Fibroblast of skin of abdomen (primary cell): ENCODE measurements around the gene MFAP1. TPM values are rescaled to one million over a fixed set of nuclear protein-coding genes. Genes with fewer than 3 reads are reported as not detected.
"Not testable (repeated sequence)": the region's sequence is repeated elsewhere in the genome, so short reads cannot be mapped to it uniquely, and the experiment has no call there.

Experiments used
- DNase-seq: peaks from one replicate; pipeline ENCODE4 v3.0.0-alpha.2; 2013
- polyA plus RNA-seq, 2 experiments: library from polyadenylated mRNA; unstranded; fragments of 120-200 nt; gene quantifications; one replicate each; pipeline ENCODE4 v1.2.1, GENCODE V29; 2013; ENCODE audit not compliant: insufficient read length in 2 of 2

MFAP1 gene
- polyA plus RNA-seq (2013, experiment 1 of 2; ENCODE audit: insufficient read length), result 36.3 TPM
- polyA plus RNA-seq (2013, experiment 2 of 2; ENCODE audit: insufficient read length), result 33.4 TPM

GRCh38 chr15:43824302-43825246 is at the start of gene MFAP1:
Gene MFAP1 (minus strand): TSS chr15:43824690. CDS start chr15:43824569, 121 bp downstream.
- DNase-seq, result peak; percentile 98

- no peak for DNase-seq
These were observed 49.2 kb upstream of the MFAP1 start for GRCh38 chr15:43873651-43874050.

DNA sequence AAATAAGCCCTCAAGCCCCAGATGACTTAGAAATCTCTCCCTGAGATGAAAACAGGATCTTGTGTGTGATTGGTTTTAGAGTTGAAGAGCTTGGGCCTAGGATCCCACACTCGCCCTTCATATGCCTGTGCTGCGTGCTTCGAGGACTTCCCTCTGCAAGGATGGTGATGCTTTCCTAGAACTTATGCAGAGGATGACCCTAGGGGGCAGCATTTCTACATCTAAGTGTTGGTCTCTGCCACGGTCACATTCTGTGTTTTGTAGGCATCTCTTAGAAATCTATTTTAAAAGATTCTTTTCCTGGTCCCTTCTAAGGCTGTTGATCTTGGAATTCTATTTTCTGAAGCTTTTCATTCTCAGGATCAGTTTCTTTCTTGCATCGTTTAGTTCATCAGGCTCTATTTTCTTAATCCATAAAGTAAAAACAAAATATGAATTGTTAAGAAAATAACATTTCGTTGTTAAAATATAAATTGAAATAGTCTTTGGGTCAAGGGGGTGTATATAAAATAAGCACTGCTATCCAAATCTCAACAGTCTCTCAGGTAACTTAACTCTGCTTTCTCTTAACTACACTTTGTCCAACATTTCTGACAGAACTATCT is 48.0 kb upstream of the MFAP1 start:
- peak; percentile 73 for DNase-seq

GRCh38 chr15:43871835-43872234 is 47.3 kb upstream of the MFAP1 start:
- DNase-seq, result no peak

DNA sequence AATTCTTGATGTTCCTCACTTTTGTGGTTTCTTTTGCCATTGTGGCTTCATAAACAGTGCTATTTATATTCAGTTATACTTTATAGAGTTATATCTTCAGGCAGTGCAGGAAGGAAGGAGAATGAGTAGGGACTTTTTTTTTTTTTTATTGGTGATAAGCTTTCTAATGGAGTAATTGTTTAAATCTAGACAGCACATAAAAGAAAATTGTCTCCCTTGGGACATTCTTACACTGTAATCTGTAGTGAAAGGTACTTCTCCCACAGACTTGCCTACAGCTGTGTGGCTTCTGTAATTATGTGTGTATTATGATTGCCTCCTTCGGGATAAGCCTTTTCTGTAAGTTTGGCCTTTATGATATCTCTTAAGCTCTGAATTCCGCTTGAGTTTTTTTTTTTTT is 43.9 kb upstream of the MFAP1 start:
- no peak for DNase-seq

DNA sequence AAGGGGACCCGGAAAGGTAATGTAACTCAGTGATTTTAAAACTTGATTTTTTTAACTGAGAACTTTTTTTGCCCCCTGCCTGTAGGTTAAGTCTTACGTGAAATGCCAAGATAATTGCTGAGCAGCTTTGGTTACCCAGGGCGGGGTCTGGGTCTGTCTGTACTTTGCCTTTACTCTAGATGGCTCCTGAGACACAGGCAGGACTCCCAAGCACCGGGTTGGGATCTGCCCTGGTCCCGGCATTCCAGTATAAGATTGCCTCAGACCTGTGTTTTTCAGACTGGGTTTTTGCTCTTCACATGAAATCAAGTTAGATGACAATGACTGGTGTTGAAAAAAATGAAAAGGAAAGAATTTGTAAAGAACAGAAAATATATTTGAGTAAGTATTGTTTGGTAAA is 42.6 kb upstream of the MFAP1 start:
- DNase-seq, result no peak

GRCh38 chr15:43866636-43867035 is 42.1 kb upstream of the MFAP1 start:
- DNase-seq, result not testable (repeated sequence)

DNA sequence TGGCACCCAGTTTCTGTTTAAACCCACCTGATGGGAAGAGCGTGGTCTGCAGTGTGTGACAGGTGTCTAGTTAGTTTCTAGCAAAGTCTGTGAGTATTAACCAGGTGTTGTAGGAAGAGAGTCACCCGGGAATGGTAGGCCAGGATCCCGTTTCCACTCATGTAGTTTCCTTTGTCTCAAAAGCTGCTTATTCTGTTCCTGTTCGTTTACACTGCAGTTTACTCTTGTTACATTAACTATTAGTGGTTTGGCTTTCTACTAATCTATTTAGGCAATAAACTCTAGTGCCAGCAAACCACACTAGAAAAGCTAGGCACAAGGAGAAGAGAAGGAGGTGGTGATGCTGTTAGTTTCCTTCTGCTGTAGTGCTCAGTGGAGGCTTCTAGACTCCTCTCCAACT is 35.1 kb upstream of the MFAP1 start:
- no peak for DNase-seq

- DNase-seq, result no peak
These were observed 30.3 kb upstream of the MFAP1 start for GRCh38 chr15:43854801-43855200.

GRCh38 chr15:43852607-43853006 is 28.1 kb upstream of the MFAP1 start:
- DNase-seq, result no peak

DNA sequence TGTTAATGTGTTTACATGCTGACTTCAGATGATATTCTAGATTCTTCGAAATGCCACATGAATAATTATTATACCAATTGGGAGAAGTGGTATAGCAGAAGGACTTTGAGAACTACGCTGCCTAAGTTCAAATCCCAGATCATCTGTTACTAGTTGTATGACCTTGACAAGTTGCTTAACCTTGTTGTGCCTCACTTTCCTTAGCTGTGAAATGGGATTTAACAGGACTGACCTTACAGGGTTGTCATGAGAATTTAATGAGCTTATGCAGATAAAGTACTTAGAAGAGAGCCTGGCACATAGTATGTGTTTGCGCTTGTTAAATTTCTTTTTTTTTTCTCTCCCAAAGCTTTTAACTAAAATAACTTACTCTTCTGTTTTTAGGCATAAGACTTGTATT is 26.8 kb upstream of the MFAP1 start:
- no peak for DNase-seq

DNA sequence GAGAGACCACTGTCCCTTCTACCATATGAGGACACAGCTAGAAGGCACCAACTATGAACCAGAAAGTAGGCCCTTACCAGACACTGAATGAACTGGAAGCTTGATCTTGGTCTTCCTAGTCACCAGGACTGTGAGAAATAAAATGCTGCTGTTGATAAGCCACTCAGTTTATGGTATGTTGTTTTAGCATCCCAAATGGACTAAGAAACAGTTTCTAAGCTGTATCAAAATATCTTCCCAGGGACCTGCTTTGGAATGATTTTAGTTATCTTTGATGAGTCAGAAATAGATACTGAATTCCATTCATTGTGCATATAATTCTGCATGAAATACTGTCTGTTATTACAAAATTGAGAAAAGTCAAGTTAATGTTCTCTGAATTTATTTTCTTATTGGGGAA is 20.9 kb upstream of the MFAP1 start:
- DNase-seq, result no peak

DNA sequence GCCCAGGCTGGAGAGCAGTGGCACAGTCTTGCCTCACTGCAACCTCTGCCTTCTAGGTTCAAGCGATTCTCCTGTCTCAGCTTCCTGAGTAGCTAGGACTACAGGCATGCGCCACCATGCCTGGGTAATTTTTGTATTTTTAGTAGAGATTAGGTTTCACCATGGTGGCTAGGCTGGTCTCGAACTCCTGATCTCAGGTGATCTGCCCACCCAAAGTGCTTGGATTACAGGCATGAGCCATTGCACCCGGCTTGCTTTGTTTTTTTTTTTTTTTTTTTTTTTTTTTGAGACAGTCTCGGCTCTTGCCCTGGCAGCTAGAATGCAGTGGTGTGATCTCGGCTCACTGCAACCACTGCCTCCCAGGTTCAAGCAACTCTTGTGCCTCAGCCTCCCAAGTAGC is 8.0 kb upstream of the MFAP1 start:
- DNase-seq, result not testable (repeated sequence)

GRCh38 chr15:43831519-43832052 is 7.1 kb upstream of the MFAP1 start:
- not testable (repeated sequence) for DNase-seq

GRCh38 chr15:43830691-43831275 is 6.3 kb upstream of the MFAP1 start:
- DNase-seq, result not testable (repeated sequence)

DNA sequence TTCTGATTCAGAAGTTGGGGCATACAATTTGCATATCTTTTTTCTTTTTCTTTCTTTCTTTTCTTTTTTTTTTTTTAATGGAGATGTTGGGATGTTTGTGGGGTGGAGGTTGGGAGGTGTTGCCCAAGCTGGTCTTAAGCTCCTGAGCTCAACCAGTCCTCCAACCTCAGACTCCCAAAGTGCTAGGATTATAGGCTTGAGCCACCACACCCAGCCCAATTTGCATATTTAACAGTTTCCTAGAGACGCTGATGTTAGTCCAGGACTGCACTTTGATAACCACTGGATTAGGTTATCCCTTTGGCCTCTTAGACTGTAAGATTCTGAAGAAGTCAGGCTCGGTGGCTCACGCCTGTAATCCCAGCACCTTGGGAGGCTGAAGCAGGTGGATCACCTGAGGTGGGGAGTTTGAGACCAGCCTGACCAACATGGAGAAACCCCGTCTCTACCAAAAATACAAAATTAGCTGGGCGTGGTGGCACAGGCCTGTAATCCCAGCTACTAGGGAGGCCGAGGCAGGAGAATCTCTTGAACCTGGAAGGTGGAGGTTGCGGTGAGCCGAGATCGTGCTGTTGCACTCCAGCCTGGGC is 5.6 kb upstream of the MFAP1 start:
- not testable (repeated sequence) for DNase-seq

DNA sequence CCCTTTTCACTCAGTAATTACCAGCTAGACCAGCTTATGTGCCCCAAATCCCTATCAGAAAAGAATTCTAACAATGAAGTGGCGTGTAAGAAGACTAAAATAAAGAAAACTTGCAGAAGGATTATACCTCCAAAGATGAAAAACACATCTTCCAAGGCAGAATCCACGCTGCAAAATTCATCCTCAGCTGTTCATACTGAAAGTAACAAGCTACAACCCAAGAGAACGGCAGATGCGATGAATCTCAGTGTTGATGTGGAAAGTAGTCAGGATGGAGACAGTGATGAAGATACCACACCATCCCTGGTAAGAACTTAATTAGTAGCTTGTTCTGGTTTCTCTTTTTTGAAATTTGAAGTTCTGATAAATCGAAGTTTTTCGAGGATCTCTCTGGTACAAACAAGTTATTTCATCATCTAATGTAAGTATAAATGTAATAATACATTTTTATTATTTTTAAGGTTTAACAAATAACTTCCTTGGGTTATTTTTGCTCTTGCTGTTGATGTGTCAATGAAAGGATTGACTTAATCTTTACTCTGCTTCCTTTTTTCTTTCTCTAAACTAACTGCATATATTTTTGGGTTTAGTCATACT is 3.7 kb upstream of the MFAP1 start:
- DNase-seq, result peak; percentile 11

GRCh38 chr15:43826508-43827341 is 2.2 kb upstream of the MFAP1 start, which contains the start of gene WDR76:
Gene WDR76 (plus strand): TSS chr15:43827002. CDS start chr15:43827033, 31 bp downstream.
- peak; percentile 84 for DNase-seq

DNA sequence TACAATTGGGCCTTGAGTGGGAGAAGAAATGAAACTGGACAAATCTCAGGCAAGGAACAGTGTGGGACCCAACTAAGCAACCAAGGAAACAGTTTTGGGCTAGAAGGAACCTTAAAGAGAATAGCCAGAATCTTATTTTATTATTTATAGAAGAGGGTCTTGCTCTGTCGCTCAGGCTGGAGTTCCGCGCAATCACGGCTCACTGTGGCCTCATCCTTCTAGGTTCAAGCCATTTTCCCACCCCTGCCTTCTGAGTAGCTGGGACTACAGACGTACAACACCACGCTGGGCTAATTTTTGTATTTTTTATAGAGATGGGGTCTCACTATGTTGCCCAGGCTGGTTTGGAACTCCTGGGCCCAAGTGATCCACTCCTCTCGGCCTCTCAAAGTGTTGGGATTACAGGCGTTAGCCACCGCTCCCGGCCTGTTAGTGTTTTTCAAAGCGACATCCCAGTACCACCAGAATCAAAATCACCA is 1.6 kb upstream of the MFAP1 start:
- DNase-seq, result no peak

- not testable (repeated sequence) for DNase-seq
These were observed 815 bp upstream of the MFAP1 start for GRCh38 chr15:43825305-43825704.

- no peak for DNase-seq
These were observed 3.0 kb downstream of the MFAP1 start for GRCh38 chr15:43821505-43821904.
